H1 (cell line): ENCODE data around the gene TTBK1. TPM values are rescaled to one million over a fixed set of nuclear protein-coding genes. Genes with fewer than 3 reads are reported as not detected.

Source experiments
- CHD7 ChIP-seq: fragments of 300-600 bp; sonication (generic); IDR thresholded peaks from 2 replicates; pipeline ENCODE4 v1.7.1; 2012; ENCODE audit warnings: low read length, moderate library complexity, mild to moderate bottlenecking, inconsistent platforms; ENCODE audit not compliant: insufficient replicate concordance
- CTBP2 ChIP-seq: IDR thresholded peaks from 2 replicates; pipeline ENCODE4 v1.7.0; 2011; ENCODE audit warnings: borderline replicate concordance, mild to moderate bottlenecking, moderate library complexity, mixed read lengths, low read length; ENCODE audit not compliant: insufficient read depth, insufficient read length
- SP2 ChIP-seq: IDR thresholded peaks from 2 replicates; pipeline ENCODE4 v1.6.1; 2012; ENCODE audit warnings: mild to moderate bottlenecking, low read length, inconsistent platforms
- polyA plus RNA-seq, 7 experiments: library from polyadenylated mRNA; depleted of rRNA in 3 of 7; stranded (reverse) in 5 of 7; unstranded in 2 of 7; fragments of >200 nt in 5 of 7; fragments of 200-250 nt in 2 of 7; gene quantifications; 1 replicate in 5 of 7; 2 replicates in 1 of 7; 4 replicates in 1 of 7; pipeline versions ENCODE4 v1.2.1 to v1.2.3, GENCODE V29; 2011 to 2013; ENCODE audit warnings: missing spikeins in 2 of 7, mixed read lengths in 2 of 7
- total RNA-seq: library from RNA; stranded (reverse); fragmentation: NEBNext Ultra II Directional; extraction: Animal tissue kit (Norgen Biotek cat#: 25700); gene quantifications from 2 replicates; pipeline ENCODE4 v1.2.1, GENCODE V29; 2021
- TF ChIP-seq, protein P1 (sequence below): IDR thresholded peaks from 2 replicates; pipeline ENCODE4 v1.6.1; 2012; ENCODE audit warnings: low read length, inconsistent platforms

TTBK1 gene
- total and polyA plus RNA-seq, 2 of the 8 experiments (the other 6 are each of a cell fraction or from before 2014, with no cell fraction given) = 0.53 to 1.6 TPM

- TF ChIP-seq, protein P1, sequence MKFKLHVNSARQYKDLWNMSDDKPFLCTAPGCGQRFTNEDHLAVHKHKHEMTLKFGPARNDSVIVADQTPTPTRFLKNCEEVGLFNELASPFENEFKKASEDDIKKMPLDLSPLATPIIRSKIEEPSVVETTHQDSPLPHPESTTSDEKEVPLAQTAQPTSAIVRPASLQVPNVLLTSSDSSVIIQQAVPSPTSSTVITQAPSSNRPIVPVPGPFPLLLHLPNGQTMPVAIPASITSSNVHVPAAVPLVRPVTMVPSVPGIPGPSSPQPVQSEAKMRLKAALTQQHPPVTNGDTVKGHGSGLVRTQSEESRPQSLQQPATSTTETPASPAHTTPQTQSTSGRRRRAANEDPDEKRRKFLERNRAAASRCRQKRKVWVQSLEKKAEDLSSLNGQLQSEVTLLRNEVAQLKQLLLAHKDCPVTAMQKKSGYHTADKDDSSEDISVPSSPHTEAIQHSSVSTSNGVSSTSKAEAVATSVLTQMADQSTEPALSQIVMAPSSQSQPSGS = no peak
- TF ChIP-seq CHD7 (no peak), CTBP2 (no peak), SP2 (no peak)
These were observed 15.8 kb downstream of the TTBK1 start (continued) for GRCh38 chr6:43258807-43259686.
